Dermis blood vessel endothelial cell (primary cell): Measurements from ENCODE around the gene ULK1. TPM values are rescaled to one million over a fixed set of nuclear protein-coding genes. Genes with fewer than 3 reads are reported as not detected.
A peak's percentile ranks its signal among the peaks of the same experiment; 100 is the strongest.

Experiments
- DNase-seq: peaks from one replicate; pipeline ENCODE4 v3.0.0; 2010
- total RNA-seq: library from RNA; depleted of rRNA; stranded (reverse); fragments of >200 nt; gene quantifications from 2 replicates; pipeline ENCODE4 v1.2.3, GENCODE V29; 2014

The ULK1 gene
- total RNA-seq: 13.8 and 23.5 TPM in 2 replicates

DNA sequence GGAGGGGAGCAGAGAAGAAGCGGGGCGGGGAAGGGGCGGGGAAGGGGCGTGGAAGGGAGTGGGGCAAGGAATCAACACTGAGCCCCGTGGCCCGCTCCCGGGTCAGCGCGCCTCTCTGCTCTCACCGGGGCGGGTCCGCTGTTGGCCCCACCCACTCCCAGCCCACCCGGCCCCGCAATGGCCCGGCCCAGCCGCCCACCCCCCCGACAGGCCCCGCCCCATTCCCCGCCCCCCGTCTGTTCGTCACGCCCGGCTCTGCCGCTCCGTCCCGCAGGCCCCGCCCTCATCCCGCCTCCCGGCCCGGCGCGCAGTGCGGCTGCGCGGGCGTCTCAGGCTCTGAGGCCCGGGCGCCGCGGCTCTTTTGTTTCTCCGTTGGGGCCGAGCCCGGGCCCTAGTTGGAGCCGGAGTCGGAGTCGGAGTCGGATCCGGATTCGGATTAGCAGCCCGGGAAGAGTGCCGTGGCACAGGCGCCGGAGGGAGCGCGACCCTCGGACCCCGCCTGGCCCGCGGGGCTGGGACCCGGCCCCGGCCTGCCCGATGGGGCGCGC is at the start of gene ULK1:
ULK1 (plus strand) TSS at position 310 of the 548 bp plus-strand sequence. CDS start 380 bp downstream, outside the sequence.
- peak; percentile 92 for DNase-seq

- DNase-seq: no peak
These were observed 49.8 kb upstream of the ULK1 start for GRCh38 chr12:131844656-131845055.

DNA sequence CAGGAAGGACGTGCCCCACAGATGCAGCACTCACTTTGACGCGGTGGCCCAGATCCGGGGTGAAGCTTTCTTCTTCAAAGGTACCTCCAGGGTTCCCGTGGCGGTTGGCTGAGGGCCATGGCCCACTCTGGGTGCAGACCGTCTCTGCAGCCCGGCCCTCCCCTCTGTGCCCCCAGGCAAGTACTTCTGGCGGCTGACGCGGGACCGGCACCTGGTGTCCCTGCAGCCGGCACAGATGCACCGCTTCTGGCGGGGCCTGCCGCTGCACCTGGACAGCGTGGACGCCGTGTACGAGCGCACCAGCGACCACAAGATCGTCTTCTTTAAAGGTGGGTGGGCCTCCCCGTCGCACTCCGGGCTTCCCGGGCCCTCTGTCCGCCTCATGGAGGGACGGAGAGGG is 49.3 kb upstream of the ULK1 start:
- DNase-seq: no peak

GRCh38 chr12:131847456-131847855 is 47.0 kb upstream of the ULK1 start:
- no peak for DNase-seq

DNA sequence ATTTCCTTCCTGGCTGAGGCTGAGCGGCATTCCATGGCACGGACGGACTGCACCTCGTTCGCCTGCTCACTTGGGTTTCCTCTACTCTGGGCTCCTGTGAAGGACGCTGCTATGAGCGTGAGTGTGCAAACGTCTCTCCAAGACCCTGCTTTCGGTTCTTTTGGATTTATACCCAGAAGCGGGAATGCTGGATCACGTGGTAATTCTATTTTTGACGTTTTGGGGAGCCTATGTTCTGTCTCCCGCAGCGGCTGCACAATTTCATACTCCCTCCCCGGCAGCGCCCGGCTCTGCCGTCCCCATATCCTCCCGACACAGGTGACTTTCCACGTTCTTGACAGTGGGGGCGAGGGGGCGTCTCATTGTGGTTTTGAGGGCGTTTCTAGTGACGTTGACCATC is 45.7 kb upstream of the ULK1 start:
- no peak for DNase-seq

- DNase-seq: no peak
These were observed 44.5 kb upstream of the ULK1 start for GRCh38 chr12:131849700-131850553.

- DNase-seq: peak; percentile 57
These were observed 43.4 kb upstream of the ULK1 start for GRCh38 chr12:131850856-131851559.

DNA sequence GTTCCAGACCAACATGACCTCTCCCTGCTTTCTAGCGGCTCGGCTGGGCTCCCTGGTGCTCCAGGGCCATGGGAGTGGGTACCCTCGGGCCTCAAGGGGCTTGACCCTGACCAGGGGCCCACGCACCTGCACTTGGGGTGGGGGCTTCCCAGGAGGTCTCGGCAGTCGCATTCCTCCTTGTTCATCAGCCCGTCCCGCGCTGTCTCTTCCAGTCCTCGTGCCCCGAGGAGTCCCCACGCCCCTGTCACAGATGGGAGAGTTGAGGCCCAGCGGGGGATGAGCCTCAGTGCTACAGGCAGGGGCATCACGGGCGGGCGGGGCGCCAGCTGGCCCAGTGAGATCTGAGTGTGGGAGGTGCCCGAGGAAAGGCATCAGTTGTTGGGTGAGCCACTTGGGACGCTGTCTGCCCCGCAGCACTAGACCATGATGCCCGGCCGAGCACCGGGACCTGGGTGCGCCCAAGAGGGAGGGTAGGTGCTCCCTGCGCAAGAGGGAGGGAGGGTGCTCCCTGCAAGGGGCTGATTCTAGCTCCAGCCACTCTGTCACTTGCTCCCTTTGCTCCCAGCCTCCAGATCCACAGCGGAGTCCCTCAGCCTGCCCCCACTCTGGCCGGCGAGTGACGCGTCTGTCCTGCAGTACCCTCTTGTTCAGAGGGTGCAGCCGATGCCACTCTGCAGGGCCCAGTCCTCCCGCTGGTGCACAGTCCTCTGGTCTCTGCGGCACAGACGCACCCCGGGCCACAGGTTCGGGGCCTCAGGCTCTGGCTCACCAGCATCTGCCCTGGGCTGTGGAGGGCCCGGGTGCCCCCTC is 42.5 kb upstream of the ULK1 start:
- DNase-seq: no peak

DNA sequence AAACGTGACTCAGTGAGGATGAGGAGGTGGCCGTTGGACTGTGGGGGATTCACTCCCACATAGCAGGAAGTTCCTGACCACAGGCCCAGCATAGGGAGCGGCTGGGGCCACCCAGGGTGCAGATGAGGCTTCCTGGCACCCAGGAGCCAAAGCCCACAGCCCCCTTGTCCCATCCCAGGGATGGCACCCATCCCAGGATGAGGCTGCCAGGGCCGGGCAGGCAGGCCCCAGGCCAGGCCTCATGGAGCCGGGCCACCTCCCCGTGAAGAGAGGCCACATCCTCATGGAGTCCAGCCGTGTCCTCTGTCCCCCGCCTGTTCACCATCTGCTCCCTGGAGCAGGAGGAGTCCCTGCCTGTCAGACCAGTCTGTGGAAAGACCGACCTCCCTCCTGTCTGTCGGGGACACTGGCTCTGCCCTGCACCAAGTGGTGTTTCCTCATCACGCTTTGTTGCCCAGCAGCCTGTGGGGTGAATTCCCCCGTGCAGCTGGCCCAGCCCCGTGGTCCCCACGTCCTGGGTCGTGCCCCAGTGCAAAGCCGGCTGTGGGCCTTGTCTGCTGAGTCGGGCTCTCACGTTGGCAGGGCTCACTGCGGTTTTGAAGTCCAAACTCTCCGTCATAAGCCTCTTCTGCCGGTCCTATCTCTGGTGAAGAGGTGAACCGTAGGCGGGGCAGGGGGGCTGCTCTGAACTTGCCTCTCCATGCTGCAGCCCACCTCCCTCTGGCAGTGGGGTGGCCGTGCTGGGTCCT is 41.7 kb upstream of the ULK1 start:
- no peak for DNase-seq

GRCh38 chr12:131853832-131854797 is 40.3 kb upstream of the ULK1 start:
- DNase-seq: no peak

GRCh38 chr12:131854861-131855476 is 39.5 kb upstream of the ULK1 start:
- DNase-seq: no peak

DNA sequence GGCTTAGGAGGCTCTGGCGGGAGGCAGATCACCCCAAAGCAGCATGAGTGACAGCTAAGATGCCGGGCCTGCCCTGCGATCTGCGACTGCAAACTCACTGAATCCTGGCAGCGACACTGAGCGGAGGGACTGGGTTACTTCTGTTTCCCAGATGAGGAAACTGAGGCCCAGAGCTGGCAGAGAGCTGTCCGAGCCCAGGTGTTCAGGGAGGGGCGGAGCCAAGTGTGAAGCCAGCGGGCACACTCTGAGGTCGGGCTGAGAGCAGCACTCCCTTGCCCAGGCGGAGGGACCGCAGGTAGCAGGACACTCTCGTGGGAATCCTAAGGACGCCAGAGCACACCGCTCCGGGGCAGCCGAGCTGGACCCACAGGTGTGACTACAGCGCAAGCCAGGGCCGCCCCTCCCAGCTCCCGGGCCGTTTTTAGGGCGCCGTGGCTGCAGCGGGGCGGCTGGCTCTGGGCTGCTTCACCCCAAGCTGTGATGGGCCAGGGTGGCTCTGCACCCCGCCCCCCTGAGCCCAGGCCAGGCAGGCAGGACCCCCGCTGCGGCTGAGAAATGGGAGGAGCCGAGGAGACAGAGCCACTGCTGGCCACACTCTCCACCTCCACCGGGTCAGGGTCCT is 38.8 kb upstream of the ULK1 start:
- DNase-seq: no peak

- no peak for DNase-seq
These were observed 37.9 kb upstream of the ULK1 start for GRCh38 chr12:131856366-131857097.

DNA sequence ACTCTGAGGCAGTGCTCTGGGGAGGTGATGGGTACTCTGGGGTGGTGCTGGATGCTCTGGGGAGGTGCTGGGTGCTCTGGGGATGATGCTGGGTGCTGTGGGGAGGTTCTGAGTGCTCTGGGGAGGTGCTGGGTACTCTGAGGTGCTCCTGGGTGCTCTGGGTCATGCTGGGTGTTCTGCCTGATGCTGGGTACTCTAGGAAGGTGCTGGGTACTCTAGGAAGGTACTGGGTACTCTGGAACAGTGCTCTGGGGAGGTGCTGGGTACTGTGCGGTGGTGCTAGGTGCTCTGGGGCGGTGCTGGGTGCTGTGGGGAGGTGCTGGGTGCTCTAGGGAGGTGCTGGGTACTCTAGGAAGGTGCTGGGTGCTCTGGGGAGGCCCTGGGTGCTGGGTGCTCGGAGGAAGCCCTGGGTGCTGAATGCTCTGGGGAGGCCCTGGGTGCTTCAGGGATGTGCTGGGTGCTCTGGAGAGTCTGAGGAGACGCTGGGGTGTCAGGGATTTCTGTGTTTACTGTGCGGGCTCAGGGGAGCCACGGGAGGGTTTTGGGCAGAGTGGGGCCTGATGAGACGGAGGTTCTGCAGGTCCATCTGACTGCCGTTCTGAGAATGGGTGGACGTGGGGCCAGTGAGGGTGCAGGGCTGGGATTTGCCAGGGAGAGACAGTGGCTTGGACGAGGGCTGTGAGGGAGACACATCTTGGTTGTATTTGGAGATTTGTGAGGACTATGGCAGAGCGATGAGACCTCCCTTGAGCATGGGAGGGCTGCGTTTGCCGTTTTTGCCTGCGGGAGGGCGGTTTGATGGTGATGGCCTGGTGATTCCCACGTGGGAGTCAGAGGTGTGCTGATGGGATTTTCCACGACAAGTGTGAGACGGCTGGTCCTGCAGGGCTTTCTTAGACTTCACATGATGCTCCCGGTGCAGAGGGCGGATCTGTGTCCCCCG is 36.2 kb upstream of the ULK1 start:
- no peak for DNase-seq

DNA sequence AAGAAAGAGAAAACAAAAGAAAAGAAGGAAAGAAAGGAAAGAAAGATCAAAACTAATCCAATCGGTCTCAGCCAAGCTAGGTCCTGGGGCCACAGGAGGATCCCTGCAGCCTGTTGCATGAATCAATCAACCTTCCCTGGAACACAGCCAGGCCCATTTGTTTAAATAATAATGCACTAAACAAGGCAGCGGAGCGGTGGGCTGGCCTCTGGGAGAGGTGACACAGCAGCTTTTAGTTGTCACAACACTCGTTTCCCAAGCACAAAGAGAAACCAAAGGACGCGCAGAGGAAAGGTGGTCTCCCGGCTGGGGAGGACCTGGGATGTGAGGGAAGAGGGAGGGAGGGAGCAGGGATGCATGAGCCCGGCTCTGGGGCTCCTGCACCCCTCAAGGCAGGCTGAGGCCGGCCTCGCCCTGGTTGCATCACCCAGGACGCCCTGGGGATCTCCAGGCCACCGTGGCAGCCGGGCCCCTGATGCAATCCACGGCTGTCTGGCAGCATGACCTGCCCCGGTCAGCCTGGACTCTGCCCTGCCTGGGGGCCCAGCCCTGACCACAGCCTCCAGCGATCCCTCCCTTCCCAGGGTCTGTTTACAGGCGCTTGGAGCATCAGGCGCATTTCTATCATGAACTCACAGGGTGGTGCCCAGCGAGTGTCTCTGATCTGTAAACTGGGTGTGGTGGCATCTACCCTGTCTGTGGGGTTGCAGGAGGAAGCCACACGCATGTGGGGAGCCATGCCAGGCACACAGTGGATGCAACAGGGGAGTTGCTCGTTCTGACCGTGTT is 33.8 kb upstream of the ULK1 start:
- DNase-seq: peak; percentile 59

GRCh38 chr12:131861261-131862083 is 33.0 kb upstream of the ULK1 start:
- no peak for DNase-seq
